HepG2 (cell line): ENCODE measurements around the gene LCAT. TPM values are rescaled to one million over a fixed set of nuclear protein-coding genes. Genes with fewer than 3 reads are reported as not detected.

Source experiments
- DMAP1 ChIP-seq: IDR thresholded peaks from 2 replicates; pipeline ENCODE4 v1.6.1; 2016
- GTF2F1 ChIP-seq: fragments of 150-350 bp; IDR thresholded peaks from 2 replicates; pipeline ENCODE4 v1.6.1; 2014; ENCODE audit warnings: low read length
- GZF1 ChIP-seq: sonication (generic); formaldehyde crosslinking; IDR thresholded peaks from 2 replicates; pipeline ENCODE4 v1.5.1; 2020; ENCODE audit warnings: mild to moderate bottlenecking, missing genetic modification reagents
- HDAC2 ChIP-seq: sonication (generic); formaldehyde crosslinking; IDR thresholded peaks from 2 replicates; pipeline ENCODE4 v1.4.0; 2020; ENCODE audit warnings: missing genetic modification reagents
- IRX3 ChIP-seq: sonication (generic); formaldehyde crosslinking; IDR thresholded peaks from 2 replicates; pipeline ENCODE4 v1.8.1; 2023; ENCODE audit warnings: mild to moderate bottlenecking, low read depth, missing genetic modification reagents, borderline replicate concordance
- KLF16 ChIP-seq, 2 experiments: sonication (generic) in 1 of 2; formaldehyde crosslinking in 1 of 2; IDR thresholded peaks; 2 replicates each; pipeline versions ENCODE4 v1.6.1 to v1.8.0; 2016 to 2023; ENCODE audit warnings: missing genetic modification reagents in 2 of 2, missing compliant biosample characterization in 1 of 2
- MAZ ChIP-seq, 2 experiments: sonication (generic) in 1 of 2; formaldehyde crosslinking in 1 of 2; IDR thresholded peaks; 2 replicates each; pipeline versions ENCODE4 v1.5.0 to v1.6.1; 2012 to 2020; ENCODE audit warnings: low read depth in 2 of 2, mild to moderate bottlenecking in 2 of 2, borderline replicate concordance in 1 of 2, improper control_type of control experiment in 1 of 2, low read length in 1 of 2, missing genetic modification reagents in 1 of 2, moderate library complexity in 1 of 2
- NFE2L2 ChIP-seq: fragments of 150-350 bp; IDR thresholded peaks from 2 replicates; pipeline ENCODE4 v1.6.1; 2014; ENCODE audit warnings: low read length
- RXRA ChIP-seq: sonication (generic); formaldehyde crosslinking; IDR thresholded peaks from 2 replicates; pipeline ENCODE4 v1.5.1; 2020; ENCODE audit warnings: missing genetic modification reagents
- SRF ChIP-seq: IDR thresholded peaks from 2 replicates; pipeline ENCODE4 v1.6.1; 2011; ENCODE audit warnings: mild to moderate bottlenecking, low read depth, low read length, moderate library complexity
- ZBTB21 ChIP-seq: sonication (generic); formaldehyde crosslinking; IDR thresholded peaks from 2 replicates; pipeline ENCODE4 v1.4.0; 2020; ENCODE audit warnings: missing genetic modification reagents
- ZKSCAN1 ChIP-seq: fragments of 150-350 bp; IDR thresholded peaks from 2 replicates; pipeline ENCODE4 v1.6.1; 2014; ENCODE audit warnings: low read length
- polyA plus RNA-seq, 8 experiments: library from polyadenylated mRNA; depleted of rRNA in 3 of 8; stranded (reverse) in 7 of 8; unstranded in 1 of 8; fragments of >200 nt; fragmentation: Illumina TruSeq in 4 of 8; extraction: Trizol in 4 of 8; gene quantifications; 2 replicates each; pipeline versions ENCODE4 v1.2.1 to v1.2.3, GENCODE V29; 2011 to 2016; ENCODE audit warnings: low read depth in 4 of 8, missing spikeins in 1 of 8, mixed read lengths in 1 of 8; ENCODE audit not compliant: insufficient read depth in 1 of 8
- total RNA-seq, 5 experiments: library from RNA; depleted of rRNA; stranded (reverse); fragments of >200 nt; fragmentation: Illumina TruSeq; extraction: Trizol; gene quantifications; 2 replicates each; pipeline ENCODE4 v1.2.3, GENCODE V29; 2016; ENCODE audit warnings: low read depth in 1 of 5
- TF ChIP-seq, protein P1 (sequence below): sonication (generic); formaldehyde crosslinking; conservative IDR thresholded peaks from 2 replicates; pipeline ENCODE4 v1.4.0; 2020; ENCODE audit warnings: missing genetic modification reagents
- TF ChIP-seq, protein P2 (sequence below): sonication (generic); formaldehyde crosslinking; IDR thresholded peaks from 2 replicates; pipeline ENCODE4 v1.4.0; 2020; ENCODE audit warnings: mild to moderate bottlenecking, low read depth, missing genetic modification reagents
- TF ChIP-seq, protein P3 (sequence below): IDR thresholded peaks from 2 replicates; pipeline ENCODE4 v1.6.1; 2016; ENCODE audit warnings: low read depth, missing genetic modification reagents, missing compliant biosample characterization
- TF ChIP-seq, protein P4 (sequence below): sonication (generic); formaldehyde crosslinking; IDR thresholded peaks from 2 replicates; pipeline ENCODE4 v1.5.1; 2020; ENCODE audit warnings: missing genetic modification reagents, mild to moderate bottlenecking, borderline replicate concordance

The LCAT gene
- total and polyA plus RNA-seq, 2 of the 13 experiments (the other 11 are each of a cell fraction or from before 2014, with no cell fraction given), result 36.1 to 38.9 TPM

DNA sequence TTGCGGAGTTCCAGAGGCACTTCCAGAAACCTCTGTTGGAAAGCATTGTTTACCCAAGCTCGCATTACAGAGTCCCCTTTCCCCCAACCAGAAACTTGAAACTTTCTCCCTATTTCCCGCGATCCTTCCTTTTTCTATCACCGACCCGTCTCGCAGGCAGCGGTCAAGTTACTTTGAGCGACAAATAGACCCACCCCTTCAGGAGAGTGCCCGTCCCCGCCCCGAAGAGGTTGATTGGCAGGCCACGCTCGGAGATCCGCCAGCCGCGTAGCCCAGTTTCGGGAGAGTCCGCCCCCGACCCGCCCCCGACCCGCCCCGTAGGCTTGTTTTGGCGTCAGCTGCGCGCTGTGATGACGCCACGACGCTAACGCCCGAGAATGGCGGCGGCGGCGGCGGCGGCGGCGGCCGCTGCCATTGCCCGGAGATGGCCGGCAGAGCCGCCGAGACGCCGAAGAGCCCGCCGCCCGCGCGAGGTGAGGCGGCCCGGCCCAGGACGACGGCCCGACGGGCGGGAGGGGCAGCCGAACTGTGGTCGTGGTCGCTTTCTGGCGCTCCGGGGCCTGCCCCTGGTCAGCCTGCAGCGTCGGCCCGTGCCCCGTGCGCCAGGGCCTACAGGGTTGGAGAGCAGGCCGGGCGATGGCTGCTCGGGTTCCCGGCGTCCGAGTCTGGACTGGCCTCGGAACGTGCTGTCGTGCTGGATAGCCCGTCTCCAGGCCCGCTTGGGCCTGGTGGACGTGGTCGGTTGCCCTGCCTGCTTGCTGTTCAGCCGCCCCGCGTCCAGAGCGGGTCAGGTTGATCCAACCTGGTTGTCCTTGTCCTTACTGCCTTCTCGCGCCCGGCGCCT lies 50.8 kb downstream of the LCAT start, which contains the start of gene PSKH1 (continued):
- TF ChIP-seq, protein P1, sequence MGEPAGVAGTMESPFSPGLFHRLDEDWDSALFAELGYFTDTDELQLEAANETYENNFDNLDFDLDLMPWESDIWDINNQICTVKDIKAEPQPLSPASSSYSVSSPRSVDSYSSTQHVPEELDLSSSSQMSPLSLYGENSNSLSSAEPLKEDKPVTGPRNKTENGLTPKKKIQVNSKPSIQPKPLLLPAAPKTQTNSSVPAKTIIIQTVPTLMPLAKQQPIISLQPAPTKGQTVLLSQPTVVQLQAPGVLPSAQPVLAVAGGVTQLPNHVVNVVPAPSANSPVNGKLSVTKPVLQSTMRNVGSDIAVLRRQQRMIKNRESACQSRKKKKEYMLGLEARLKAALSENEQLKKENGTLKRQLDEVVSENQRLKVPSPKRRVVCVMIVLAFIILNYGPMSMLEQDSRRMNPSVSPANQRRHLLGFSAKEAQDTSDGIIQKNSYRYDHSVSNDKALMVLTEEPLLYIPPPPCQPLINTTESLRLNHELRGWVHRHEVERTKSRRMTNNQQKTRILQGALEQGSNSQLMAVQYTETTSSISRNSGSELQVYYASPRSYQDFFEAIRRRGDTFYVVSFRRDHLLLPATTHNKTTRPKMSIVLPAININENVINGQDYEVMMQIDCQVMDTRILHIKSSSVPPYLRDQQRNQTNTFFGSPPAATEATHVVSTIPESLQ (CRISPR knock-in tag), result no peak
- TF ChIP-seq ZBTB21 (CRISPR knock-in tag) (peak; percentile 90), MAZ (IDR thresholded peaks at IDR 0.05; ENCODE audit: borderline replicate concordance, low read depth, low read length) (peak; percentile 32; the same call in 1 of the 2 replicates), MAZ (CRISPR knock-in tag; IDR thresholded peaks at IDR 0.05; ENCODE audit: low read depth) (peak; percentile 77), DMAP1 (peak; percentile 14), HDAC2 (CRISPR knock-in tag) (peak; percentile 27), GTF2F1 (no peak), RXRA (CRISPR knock-in tag) (no peak), ZKSCAN1 (no peak), NFE2L2 (no peak), GZF1 (CRISPR knock-in tag) (no peak; the same call in 1 of the 2 replicates), IRX3 (CRISPR knock-in tag) (no peak; the same call in 1 of the 2 replicates), SRF (peak; percentile 68), KLF16 (CRISPR knock-in tag; IDR thresholded peaks at IDR 0.05) (peak in 1 of 2 experiments; percentile 4; a peak in 1 of 4 replicates)
- TF ChIP-seq, protein P2, sequence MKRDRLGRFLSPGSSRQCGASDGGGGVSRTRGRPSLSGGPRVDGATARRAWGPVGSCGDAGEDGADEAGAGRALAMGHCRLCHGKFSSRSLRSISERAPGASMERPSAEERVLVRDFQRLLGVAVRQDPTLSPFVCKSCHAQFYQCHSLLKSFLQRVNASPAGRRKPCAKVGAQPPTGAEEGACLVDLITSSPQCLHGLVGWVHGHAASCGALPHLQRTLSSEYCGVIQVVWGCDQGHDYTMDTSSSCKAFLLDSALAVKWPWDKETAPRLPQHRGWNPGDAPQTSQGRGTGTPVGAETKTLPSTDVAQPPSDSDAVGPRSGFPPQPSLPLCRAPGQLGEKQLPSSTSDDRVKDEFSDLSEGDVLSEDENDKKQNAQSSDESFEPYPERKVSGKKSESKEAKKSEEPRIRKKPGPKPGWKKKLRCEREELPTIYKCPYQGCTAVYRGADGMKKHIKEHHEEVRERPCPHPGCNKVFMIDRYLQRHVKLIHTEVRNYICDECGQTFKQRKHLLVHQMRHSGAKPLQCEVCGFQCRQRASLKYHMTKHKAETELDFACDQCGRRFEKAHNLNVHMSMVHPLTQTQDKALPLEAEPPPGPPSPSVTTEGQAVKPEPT, result peak; percentile 60; the same call in 1 of the 2 replicates
- TF ChIP-seq, protein P3, sequence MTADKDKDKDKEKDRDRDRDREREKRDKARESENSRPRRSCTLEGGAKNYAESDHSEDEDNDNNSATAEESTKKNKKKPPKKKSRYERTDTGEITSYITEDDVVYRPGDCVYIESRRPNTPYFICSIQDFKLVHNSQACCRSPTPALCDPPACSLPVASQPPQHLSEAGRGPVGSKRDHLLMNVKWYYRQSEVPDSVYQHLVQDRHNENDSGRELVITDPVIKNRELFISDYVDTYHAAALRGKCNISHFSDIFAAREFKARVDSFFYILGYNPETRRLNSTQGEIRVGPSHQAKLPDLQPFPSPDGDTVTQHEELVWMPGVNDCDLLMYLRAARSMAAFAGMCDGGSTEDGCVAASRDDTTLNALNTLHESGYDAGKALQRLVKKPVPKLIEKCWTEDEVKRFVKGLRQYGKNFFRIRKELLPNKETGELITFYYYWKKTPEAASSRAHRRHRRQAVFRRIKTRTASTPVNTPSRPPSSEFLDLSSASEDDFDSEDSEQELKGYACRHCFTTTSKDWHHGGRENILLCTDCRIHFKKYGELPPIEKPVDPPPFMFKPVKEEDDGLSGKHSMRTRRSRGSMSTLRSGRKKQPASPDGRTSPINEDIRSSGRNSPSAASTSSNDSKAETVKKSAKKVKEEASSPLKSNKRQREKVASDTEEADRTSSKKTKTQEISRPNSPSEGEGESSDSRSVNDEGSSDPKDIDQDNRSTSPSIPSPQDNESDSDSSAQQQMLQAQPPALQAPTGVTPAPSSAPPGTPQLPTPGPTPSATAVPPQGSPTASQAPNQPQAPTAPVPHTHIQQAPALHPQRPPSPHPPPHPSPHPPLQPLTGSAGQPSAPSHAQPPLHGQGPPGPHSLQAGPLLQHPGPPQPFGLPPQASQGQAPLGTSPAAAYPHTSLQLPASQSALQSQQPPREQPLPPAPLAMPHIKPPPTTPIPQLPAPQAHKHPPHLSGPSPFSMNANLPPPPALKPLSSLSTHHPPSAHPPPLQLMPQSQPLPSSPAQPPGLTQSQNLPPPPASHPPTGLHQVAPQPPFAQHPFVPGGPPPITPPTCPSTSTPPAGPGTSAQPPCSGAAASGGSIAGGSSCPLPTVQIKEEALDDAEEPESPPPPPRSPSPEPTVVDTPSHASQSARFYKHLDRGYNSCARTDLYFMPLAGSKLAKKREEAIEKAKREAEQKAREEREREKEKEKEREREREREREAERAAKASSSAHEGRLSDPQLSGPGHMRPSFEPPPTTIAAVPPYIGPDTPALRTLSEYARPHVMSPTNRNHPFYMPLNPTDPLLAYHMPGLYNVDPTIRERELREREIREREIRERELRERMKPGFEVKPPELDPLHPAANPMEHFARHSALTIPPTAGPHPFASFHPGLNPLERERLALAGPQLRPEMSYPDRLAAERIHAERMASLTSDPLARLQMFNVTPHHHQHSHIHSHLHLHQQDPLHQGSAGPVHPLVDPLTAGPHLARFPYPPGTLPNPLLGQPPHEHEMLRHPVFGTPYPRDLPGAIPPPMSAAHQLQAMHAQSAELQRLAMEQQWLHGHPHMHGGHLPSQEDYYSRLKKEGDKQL (CRISPR knock-in tag), result no peak
- TF ChIP-seq, protein P4, sequence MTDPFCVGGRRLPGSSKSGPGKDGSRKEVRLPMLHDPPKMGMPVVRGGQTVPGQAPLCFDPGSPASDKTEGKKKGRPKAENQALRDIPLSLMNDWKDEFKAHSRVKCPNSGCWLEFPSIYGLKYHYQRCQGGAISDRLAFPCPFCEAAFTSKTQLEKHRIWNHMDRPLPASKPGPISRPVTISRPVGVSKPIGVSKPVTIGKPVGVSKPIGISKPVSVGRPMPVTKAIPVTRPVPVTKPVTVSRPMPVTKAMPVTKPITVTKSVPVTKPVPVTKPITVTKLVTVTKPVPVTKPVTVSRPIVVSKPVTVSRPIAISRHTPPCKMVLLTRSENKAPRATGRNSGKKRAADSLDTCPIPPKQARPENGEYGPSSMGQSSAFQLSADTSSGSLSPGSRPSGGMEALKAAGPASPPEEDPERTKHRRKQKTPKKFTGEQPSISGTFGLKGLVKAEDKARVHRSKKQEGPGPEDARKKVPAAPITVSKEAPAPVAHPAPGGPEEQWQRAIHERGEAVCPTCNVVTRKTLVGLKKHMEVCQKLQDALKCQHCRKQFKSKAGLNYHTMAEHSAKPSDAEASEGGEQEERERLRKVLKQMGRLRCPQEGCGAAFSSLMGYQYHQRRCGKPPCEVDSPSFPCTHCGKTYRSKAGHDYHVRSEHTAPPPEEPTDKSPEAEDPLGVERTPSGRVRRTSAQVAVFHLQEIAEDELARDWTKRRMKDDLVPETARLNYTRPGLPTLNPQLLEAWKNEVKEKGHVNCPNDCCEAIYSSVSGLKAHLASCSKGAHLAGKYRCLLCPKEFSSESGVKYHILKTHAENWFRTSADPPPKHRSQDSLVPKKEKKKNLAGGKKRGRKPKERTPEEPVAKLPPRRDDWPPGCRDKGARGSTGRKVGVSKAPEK (CRISPR knock-in tag), result no peak
